KOPT-K1 (cell line): ENCODE measurements around the gene NCBP1.

ENCODE experiments used
- H3K27ac ChIP-seq: fragments of 200-600 bp; sonication (generic); 2 replicates; pipeline ENCODE4 v1.5.1; 2016; ENCODE audit warnings: antibody characterized with exemption, mild to moderate bottlenecking, low read depth, low read length; ENCODE audit not compliant: poor library complexity, severe bottlenecking
- H3K36me3 ChIP-seq: fragments of 200-600 bp; sonication (generic); 2 replicates; pipeline ENCODE4 v1.5.1; 2017; ENCODE audit warnings: antibody characterized with exemption, mild to moderate bottlenecking, low read length, moderate library complexity; ENCODE audit not compliant: insufficient read depth
- H3K9me3 ChIP-seq: fragments of 200-600 bp; sonication (generic); 2 replicates; pipeline ENCODE4 v1.5.1; 2017; ENCODE audit warnings: antibody characterized with exemption, low read length, mild to moderate bottlenecking; ENCODE audit not compliant: insufficient read depth, poor library complexity, severe bottlenecking

NCBP1 gene

GRCh38 chr9:97638666-97639065 lies 5.0 kb downstream of the NCBP1 start:
- no peaks in the 10 kb centered on the region for H3K9me3 ChIP-seq
- H3K36me3 ChIP-seq = peaks cover 68% of the 10 kb centered on the region
- no peak overlapping the region for H3K27ac ChIP-seq

DNA sequence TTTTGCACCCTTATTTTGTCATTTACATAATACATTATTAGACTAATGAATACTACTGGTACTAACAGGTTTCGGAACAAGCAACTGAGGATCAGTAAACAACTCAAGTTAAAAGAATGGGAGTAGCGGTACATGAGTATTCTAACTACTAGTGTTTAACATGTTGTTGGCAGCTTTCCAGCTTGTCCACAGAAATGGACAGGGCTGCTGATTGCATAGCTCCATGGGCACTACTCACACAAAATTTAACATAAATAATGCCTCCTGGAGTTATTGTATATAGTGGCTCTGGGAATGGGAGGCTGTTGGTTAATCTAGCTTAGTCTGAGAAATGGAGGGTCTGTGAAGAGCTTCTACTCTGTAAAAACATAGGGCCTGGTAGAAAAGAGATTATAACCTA lies 6.7 kb downstream of the NCBP1 start:
- peaks cover 85% of the 10 kb centered on the region for H3K36me3 ChIP-seq
- no peaks in the 10 kb centered on the region for H3K9me3 ChIP-seq
- no peak overlapping the region for H3K27ac ChIP-seq

DNA sequence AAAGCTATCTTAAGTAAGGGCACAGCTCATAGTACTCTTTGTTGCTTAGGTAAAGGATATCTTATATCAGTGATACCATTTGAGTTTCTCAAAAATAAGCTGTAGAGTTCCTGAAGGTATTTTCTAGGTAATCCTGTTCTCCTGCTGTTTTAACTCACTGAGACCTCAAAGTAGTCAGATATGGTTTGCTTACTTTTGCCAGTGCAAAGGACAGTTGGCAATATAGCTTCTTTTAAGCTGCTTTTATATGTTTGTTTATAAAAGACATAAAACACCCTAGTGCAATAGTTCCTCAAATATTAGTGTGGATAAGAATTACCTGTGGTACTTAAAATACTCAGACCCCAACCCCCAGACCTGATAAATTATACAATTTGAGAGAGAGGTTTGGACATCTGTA lies 12.1 kb downstream of the NCBP1 start:
- Histone ChIP-seq H3K36me3 (peaks cover 97% of the 10 kb centered on the region), H3K9me3 (no peaks in the 10 kb centered on the region), H3K27ac (no peak overlapping the region)

GRCh38 chr9:97647996-97648395 lies 14.4 kb downstream of the NCBP1 start:
- Histone ChIP-seq H3K27ac (no peak overlapping the region), H3K36me3 (peaks cover 97% of the 10 kb centered on the region), H3K9me3 (no peaks in the 10 kb centered on the region)

DNA sequence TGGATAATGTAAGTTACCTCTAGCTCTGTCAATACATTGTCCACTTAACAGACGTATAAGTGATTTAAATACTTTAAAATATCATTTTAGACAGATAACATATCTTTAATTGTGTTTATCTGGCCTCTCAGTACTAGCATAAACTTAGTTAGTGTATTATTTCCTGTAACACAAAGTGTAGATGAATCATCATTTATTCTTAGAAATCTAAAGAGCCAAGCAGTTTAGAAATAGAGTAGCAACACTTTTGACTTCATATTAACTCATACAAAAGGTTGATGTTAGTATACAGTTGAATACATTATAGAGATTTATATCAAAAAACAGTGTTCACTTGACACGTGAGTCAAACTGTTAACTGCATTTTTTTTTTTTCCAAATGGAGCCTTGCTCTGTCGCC lies 18.0 kb downstream of the NCBP1 start:
- H3K36me3 ChIP-seq = peaks cover 100% of the 10 kb centered on the region
- H3K9me3 ChIP-seq = no peaks in the 10 kb centered on the region
- H3K27ac ChIP-seq = no peak overlapping the region

DNA sequence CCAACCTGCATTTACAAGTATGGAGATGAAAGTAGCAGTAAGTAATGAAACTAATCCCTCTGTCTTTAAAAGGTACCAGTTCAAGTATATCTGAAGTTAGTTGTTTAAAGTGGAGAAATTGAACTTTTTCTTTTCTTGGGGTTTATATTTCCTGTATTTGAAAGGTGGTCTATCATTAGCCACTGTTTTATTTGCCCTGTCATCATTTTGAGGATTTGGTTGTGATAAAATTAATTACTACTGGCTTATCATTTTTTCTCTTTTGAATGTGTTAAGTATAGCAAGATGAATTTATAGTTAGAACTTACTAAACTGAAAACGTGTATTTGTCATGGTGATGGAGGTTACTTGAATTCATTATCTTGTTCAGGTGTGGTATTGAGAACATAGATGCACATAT lies 25.1 kb downstream of the NCBP1 start:
- Histone ChIP-seq H3K36me3 (peaks cover 99% of the 10 kb centered on the region), H3K9me3 (no peaks in the 10 kb centered on the region)

DNA sequence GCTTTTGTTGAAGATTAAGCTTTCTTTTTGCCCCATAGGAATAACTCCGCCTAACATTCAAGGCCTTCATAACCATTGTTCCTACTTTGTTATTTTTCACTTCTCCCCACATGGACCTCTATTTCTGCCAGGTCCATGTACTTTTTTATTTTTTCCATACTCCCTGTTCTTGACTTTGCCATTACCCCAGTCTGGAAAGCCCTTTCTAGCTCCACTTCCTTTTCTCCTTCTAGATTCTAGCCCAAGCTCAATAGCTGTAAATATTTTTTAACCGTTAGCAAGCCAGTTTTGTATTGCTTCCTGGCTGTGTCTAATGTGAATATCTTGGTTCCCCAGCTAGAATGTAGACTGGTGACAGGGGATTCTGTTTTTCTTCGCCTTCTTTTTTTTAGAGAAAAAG lies 26.1 kb downstream of the NCBP1 start:
- no peaks in the 10 kb centered on the region for H3K9me3 ChIP-seq
- no peak overlapping the region for H3K27ac ChIP-seq
- H3K36me3 ChIP-seq = peaks cover 99% of the 10 kb centered on the region

More for the DNA sequence above, 25.1 kb downstream of the NCBP1 start:
- no peak overlapping the region for H3K27ac ChIP-seq

GRCh38 chr9:97660340-97660739 lies 26.7 kb downstream of the NCBP1 start:
- Histone ChIP-seq H3K27ac (no peak overlapping the region), H3K36me3 (peaks cover 99% of the 10 kb centered on the region), H3K9me3 (no peaks in the 10 kb centered on the region)

GRCh38 chr9:97660847-97661246 lies 27.2 kb downstream of the NCBP1 start:
- Histone ChIP-seq H3K36me3 (peaks cover 99% of the 10 kb centered on the region), H3K27ac (no peak overlapping the region), H3K9me3 (no peaks in the 10 kb centered on the region)

DNA sequence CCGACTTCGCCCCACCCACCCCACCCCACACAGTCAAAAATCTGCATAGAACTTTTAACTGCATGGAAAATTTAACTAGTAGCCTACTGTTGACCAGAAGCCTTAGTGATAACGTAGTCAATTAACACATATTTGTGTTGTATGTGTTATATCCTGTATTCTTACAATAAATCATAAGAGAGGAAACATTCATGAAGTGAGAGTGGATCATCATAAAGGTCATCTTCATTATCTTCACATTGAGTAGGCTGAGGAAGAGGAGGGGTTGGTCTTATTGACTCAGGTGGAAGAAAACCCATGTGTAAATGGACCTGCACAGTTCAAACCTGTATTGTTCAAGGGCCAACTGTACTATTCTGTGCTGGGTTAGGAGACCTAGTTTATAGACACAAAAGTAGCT lies 32.1 kb downstream of the NCBP1 start:
- H3K9me3 ChIP-seq = no peaks in the 10 kb centered on the region
- H3K36me3 ChIP-seq = peaks cover 100% of the 10 kb centered on the region
- no peak overlapping the region for H3K27ac ChIP-seq

DNA sequence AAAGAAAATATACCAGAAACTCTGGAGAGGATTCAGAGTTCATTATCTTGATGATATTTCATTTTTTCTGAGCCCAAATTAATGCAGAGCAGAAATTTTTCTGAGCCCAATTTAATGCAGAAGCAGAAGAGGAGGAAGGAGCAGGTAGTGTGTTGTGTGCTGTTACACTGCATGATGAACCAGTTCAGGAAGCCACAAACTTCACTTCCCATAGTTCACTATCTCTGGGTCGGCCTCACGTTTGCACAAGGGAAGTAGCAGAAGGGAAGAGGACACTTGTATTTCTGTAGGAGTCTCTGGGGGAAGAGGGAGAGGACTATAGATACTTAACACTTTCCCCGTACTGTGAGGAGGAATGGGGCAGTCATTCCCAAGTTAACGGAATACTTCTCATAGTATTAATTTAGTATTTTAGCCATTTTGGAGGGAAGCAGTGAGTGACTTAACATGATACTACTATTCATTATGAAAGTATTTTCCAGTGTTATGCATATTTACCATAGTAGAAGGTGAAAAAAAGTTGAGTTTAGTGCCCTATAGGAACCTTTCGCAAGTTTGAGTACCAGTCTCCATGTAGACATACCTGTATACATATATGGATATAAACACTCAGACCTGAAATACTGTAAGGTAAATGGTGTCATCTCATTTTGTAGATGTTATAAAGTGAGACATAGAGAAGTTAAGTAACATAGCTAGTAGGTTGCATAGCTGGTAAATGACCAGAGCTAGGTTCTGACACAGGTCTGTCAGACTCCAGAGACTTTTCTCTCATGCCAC lies 33.5 kb downstream of the NCBP1 start:
- H3K36me3 ChIP-seq = peaks cover 100% of the 10 kb centered on the region
- no peaks in the 10 kb centered on the region for H3K9me3 ChIP-seq
- H3K27ac ChIP-seq = no peak overlapping the region

GRCh38 chr9:97668485-97668884 lies 34.9 kb downstream of the NCBP1 start:
- H3K27ac ChIP-seq = no peak overlapping the region
- H3K36me3 ChIP-seq = peaks cover 100% of the 10 kb centered on the region
- no peaks in the 10 kb centered on the region for H3K9me3 ChIP-seq

DNA sequence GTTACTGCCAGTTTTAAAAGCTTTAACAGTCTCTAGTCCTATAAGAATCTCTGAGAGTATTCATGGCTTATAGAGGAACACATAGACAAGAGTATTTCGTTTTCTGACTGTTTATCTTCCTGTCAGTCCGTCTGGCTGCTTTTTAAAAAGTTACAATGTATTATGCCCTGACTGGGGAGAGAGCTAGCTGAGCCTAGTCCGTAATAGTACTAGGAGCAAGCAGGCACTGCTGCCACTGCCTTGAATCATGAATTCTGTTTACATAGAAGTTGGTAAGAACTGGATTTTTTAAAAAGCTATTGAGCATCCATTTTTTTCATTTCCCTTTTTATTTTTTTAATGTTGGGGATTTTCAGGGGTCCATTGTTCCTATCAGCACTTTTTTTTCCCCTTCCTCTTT lies 37.0 kb downstream of the NCBP1 start:
- Histone ChIP-seq H3K9me3 (no peaks in the 10 kb centered on the region), H3K27ac (no peak overlapping the region), H3K36me3 (peaks cover 100% of the 10 kb centered on the region)

- no peak overlapping the region for H3K27ac ChIP-seq
- H3K36me3 ChIP-seq = peaks cover 100% of the 10 kb centered on the region
- H3K9me3 ChIP-seq = no peaks in the 10 kb centered on the region
Observed at GRCh38 chr9:97672403-97672802, 38.8 kb downstream of the NCBP1 start.

DNA sequence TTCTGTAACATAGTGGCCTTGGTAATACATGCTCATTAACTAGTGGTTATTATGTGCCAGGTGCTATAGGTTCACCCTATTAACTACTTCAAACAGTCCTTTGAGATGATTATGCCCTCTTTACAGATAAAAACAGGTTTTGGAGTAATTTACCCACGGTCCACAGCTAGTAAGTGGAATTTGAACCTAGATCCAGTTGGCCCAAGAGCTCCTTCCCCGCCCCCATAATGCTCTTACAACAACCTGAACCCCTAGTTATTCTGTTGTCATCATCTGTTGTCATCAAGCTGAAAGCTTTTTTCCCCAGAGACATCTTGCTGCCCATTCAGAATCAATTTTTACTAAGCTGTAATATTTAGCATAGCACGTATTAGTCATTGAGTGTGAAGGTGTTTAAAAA lies 40.3 kb downstream of the NCBP1 start:
- peaks cover 100% of the 10 kb centered on the region for H3K36me3 ChIP-seq
- H3K27ac ChIP-seq = no peak overlapping the region
- no peaks in the 10 kb centered on the region for H3K9me3 ChIP-seq

DNA sequence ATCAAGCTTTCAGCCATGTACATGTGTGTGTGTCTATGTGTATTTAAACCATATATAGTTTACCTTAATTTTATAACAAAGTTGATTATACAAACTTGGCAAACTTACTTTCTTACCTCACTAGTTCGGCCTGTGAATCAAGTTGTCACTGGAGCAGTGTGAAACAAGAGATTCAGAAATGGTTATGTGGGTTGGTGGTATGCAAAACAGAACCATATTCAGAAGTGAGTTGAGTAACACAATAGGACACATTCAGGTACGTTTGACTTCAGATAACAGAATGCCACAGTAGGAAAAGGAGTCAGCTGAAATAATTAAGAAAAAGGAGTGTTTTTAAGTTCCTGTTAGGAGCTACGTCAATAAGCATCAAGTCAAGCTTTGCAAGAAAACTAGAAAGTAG lies 42.0 kb downstream of the NCBP1 start:
- Histone ChIP-seq H3K27ac (no peak overlapping the region), H3K36me3 (peaks cover 100% of the 10 kb centered on the region), H3K9me3 (no peaks in the 10 kb centered on the region)
